GM21367 (cell line): Measurements from ENCODE around the gene NR1H2.
"Not testable (repeated sequence)": the region's sequence is repeated elsewhere in the genome, so short reads cannot be mapped to it uniquely, and the experiment has no call there.

Source experiments
- ATAC-seq: cut with Tn5 transposase; IDR thresholded peaks from one replicate; pipeline ENCODE4 v1.9.1; 2021; ENCODE audit not compliant: unreplicated experiment

Gene NR1H2

GRCh38 chr19:50344661-50345318 is 31.5 kb upstream of the NR1H2 start:
- no peak for ATAC-seq

GRCh38 chr19:50347089-50347581 is 29.1 kb upstream of the NR1H2 start:
- ATAC-seq = not testable (repeated sequence)

GRCh38 chr19:50349277-50350057 is 26.8 kb upstream of the NR1H2 start:
- ATAC-seq = no peak

GRCh38 chr19:50352242-50352641 is 24.0 kb upstream of the NR1H2 start:
- ATAC-seq = no peak

GRCh38 chr19:50353487-50353880 is 22.8 kb upstream of the NR1H2 start:
- not testable (repeated sequence) for ATAC-seq

- no peak for ATAC-seq
Measured at GRCh38 chr19:50356691-50357177, 19.5 kb upstream of the NR1H2 start.

GRCh38 chr19:50357178-50358100 is 18.8 kb upstream of the NR1H2 start:
- ATAC-seq = no peak

- ATAC-seq = no peak
Measured at GRCh38 chr19:50358483-50359327, 17.6 kb upstream of the NR1H2 start.

- no peak for ATAC-seq
Measured at GRCh38 chr19:50359328-50359818, 16.9 kb upstream of the NR1H2 start.

- ATAC-seq = no peak
Measured at GRCh38 chr19:50361290-50362029, 14.8 kb upstream of the NR1H2 start.

GRCh38 chr19:50362030-50362412 is 14.2 kb upstream of the NR1H2 start:
- ATAC-seq = no peak

GRCh38 chr19:50362656-50363424 is 13.4 kb upstream of the NR1H2 start:
- no peak for ATAC-seq

- ATAC-seq = no peak
Measured at GRCh38 chr19:50365434-50366306, 10.6 kb upstream of the NR1H2 start, which contains the start of gene NAPSA. Gene NAPSA (minus strand): TSS chr19:50365639. CDS start chr19:50365621, 18 bp downstream.

GRCh38 chr19:50368649-50369570 is 7.3 kb upstream of the NR1H2 start:
- no peak for ATAC-seq

GRCh38 chr19:50371914-50372475 is 4.3 kb upstream of the NR1H2 start:
- ATAC-seq = no peak

- ATAC-seq = peak; percentile 2
Measured at GRCh38 chr19:50377051-50377461, 799 bp downstream of the NR1H2 start.
